ENCODE results near the gene BANF1. TPM values are rescaled to one million over a fixed set of nuclear protein-coding genes. Genes with fewer than 3 reads are reported as not detected.

Gene BANF1
- total and polyA plus RNA-seq, 9 of the 15 experiments (the other 6 are each of a cell fraction or from before 2014, with no cell fraction given) = 108 to 651 (median 263) TPM

GRCh38 chr11:65988791-65989592 lies 13.3 kb upstream of the BANF1 start (continued):
- TF ChIP-seq, protein P1, sequence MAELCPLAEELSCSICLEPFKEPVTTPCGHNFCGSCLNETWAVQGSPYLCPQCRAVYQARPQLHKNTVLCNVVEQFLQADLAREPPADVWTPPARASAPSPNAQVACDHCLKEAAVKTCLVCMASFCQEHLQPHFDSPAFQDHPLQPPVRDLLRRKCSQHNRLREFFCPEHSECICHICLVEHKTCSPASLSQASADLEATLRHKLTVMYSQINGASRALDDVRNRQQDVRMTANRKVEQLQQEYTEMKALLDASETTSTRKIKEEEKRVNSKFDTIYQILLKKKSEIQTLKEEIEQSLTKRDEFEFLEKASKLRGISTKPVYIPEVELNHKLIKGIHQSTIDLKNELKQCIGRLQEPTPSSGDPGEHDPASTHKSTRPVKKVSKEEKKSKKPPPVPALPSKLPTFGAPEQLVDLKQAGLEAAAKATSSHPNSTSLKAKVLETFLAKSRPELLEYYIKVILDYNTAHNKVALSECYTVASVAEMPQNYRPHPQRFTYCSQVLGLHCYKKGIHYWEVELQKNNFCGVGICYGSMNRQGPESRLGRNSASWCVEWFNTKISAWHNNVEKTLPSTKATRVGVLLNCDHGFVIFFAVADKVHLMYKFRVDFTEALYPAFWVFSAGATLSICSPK (IDR thresholded peaks at IDR 0.05; ENCODE audit: borderline replicate concordance) = no peak
- TF ChIP-seq POLR2A (conservative IDR thresholded peaks at IDR 0.05) = no peak
- no peak; the same call in 1 of the 2 replicates for TF ChIP-seq TCF3 (CRISPR knock-in tag; IDR thresholded peaks at IDR 0.05)
- no peak for TF ChIP-seq ZNF197 (CRISPR knock-in tag; IDR thresholded peaks at IDR 0.05; ENCODE audit: low read depth)
- no peak for TF ChIP-seq HEY1 (CRISPR knock-in tag; IDR thresholded peaks at IDR 0.05; ENCODE audit: borderline replicate concordance)
- TF ChIP-seq CC2D1A (IDR thresholded peaks at IDR 0.05) = peak; percentile 94
- TF ChIP-seq ZNF76 (CRISPR knock-in tag; IDR thresholded peaks at IDR 0.05; ENCODE audit: borderline replicate concordance) = no peak
- no peak for TF ChIP-seq ZNF830 (CRISPR knock-in tag; IDR thresholded peaks at IDR 0.05)
- no peak for TF ChIP-seq ZBTB7A (IDR thresholded peaks at IDR 0.05; ENCODE audit: borderline replicate concordance, control insufficient read depth, low read depth, low read length)
- no peak for TF ChIP-seq HNRNPUL1 (IDR thresholded peaks at IDR 0.05; ENCODE audit: low read length)
- no peak for TF ChIP-seq CREB3L1 (IDR thresholded peaks at IDR 0.05; ENCODE audit: borderline replicate concordance, low read depth)
- TF ChIP-seq ZNF121 (CRISPR knock-in tag; conservative IDR thresholded peaks at IDR 0.05) = no peak
- TF ChIP-seq NFRKB (IDR thresholded peaks at IDR 0.05; ENCODE audit: low read depth) = no peak
- no peak for TF ChIP-seq ZNF79 (CRISPR knock-in tag; IDR thresholded peaks at IDR 0.05; ENCODE audit: low read depth)
- TF ChIP-seq GTF3C2 (IDR thresholded peaks at IDR 0.05; ENCODE audit: borderline replicate concordance, extremely low read depth, insufficient read length) = no peak
- TF ChIP-seq EGR1 (conservative IDR thresholded peaks at IDR 0.05) = no peak
- TF ChIP-seq, protein P2, sequence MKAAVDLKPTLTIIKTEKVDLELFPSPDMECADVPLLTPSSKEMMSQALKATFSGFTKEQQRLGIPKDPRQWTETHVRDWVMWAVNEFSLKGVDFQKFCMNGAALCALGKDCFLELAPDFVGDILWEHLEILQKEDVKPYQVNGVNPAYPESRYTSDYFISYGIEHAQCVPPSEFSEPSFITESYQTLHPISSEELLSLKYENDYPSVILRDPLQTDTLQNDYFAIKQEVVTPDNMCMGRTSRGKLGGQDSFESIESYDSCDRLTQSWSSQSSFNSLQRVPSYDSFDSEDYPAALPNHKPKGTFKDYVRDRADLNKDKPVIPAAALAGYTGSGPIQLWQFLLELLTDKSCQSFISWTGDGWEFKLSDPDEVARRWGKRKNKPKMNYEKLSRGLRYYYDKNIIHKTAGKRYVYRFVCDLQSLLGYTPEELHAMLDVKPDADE (conservative IDR thresholded peaks at IDR 0.05; ENCODE audit: control insufficient read depth, low read depth, low read length) = no peak
- no peak for TF ChIP-seq HNRNPLL (IDR thresholded peaks at IDR 0.05; ENCODE audit: low read depth, low read length, poor library complexity, severe bottlenecking)
- TF ChIP-seq ZNF133 (CRISPR knock-in tag; IDR thresholded peaks at IDR 0.05) = no peak
- peak; percentile 20; the same call in 1 of the 2 replicates for TF ChIP-seq TOE1 (IDR thresholded peaks at IDR 0.05; ENCODE audit: borderline replicate concordance)
- no peak for TF ChIP-seq TOE1 (CRISPR knock-in tag; IDR thresholded peaks at IDR 0.05; ENCODE audit: borderline replicate concordance, low read depth)
- no peak for TF ChIP-seq SIN3B (IDR thresholded peaks at IDR 0.05; ENCODE audit: low read depth)
